ENCODE data around the gene TBATA.

TBATA gene

DNA sequence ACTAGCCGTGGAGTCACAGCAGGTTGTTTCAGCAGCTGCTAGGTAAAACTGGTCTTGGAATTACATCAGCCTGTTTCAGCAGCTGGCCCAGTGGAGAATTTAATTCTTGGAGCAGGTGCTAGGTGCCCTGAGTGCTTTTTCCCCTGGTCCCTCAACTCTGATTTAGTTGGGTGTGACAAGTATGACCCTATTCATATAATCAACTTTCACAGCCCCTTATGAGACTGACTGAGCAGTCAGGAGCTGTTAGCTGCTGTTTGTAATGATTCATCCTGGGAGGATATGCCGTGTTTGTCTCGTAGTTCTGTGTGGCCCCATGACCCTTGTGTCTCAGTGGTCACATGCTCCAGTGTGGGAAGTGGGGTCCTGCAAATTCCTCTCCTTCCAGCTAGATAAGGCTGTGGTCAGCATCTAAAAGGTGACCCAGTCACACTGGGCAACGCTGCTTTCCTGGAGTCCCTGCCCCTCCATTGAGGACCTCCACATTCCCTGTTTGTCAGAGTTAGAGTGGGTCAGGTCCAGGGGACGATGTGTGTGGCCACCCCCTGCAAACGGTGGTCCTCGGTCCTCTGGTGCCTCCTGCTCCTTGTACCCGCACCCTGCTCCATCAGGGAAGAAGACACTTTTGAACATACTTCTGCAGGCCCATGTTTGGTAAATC lies 28.3 kb downstream of the TBATA start:
- H3K27ac ChIP-seq: no peak overlapping the region
- DNase-seq (ENCODE audit: low read depth, low spot score): no peak

DNA sequence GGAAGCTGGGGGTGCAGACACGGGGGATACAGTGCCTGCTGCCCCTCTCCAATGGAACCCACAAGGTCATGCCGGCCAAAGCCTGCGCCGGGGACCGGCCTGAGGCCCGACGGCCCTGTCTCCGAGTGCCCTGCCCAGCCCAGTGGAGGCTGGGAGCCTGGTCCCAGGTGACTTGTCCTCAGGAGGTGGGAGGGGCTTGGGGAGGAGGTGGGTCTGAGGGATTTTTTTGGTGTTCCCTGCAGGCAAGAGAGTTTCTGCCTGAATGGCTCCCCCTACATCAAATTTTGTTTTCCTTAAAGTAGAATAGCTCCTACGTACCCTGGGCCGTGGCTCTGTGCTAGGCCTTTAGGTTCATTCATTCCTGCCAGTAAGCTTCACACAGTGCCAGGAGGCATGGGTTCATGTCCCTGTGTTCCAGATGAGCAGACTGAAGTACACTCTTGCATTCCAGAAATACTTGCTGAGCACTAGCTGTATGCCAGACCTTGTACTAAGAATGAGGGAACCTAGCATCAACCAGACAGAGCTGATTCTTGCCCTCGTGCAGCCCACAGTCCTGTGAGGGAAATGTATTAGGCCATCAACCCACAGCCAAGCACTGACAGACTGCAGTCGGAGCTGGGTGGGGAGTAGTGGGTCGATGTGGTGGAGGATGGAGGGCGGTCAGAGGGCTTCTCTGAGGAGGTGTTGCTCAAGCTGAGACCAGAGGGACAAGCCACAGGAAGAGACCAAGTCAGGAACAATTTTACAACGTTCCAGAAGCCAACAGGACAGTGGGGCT lies 31.1 kb downstream of the TBATA start:
- H3K27ac ChIP-seq: no peak overlapping the region
- no peak for TF ChIP-seq EZH2 (IDR thresholded peaks at IDR 0.05)
- no peak for TF ChIP-seq POLR2AphosphoS5 (IDR thresholded peaks at IDR 0.05; ENCODE audit: borderline replicate concordance, low read depth, low read length)
- TF ChIP-seq FOXP2 (optimal IDR thresholded peaks at IDR 0.05; ENCODE audit: control extremely low read depth, extremely low read length, insufficient read depth): no peak
- DNase-seq (ENCODE audit: low read depth, low spot score): no peak
- no peaks in the 10 kb centered on the region for H3K36me3 ChIP-seq (ENCODE audit: insufficient read depth, low read length)
- no peak overlapping the region for H3K9ac ChIP-seq (ENCODE audit: insufficient read length)
- H3K4me3 ChIP-seq: no peak overlapping the region
- no peaks in the 10 kb centered on the region for H3K9me3 ChIP-seq (ENCODE audit: low read depth, low read length)

More for the DNA sequence above, 28.3 kb downstream of the TBATA start:
- TF ChIP-seq FOXP2 (optimal IDR thresholded peaks at IDR 0.05; ENCODE audit: control extremely low read depth, extremely low read length, insufficient read depth) (no peak), POLR2AphosphoS5 (IDR thresholded peaks at IDR 0.05; ENCODE audit: borderline replicate concordance, low read depth, low read length) (no peak), EZH2 (IDR thresholded peaks at IDR 0.05) (no peak)
- Histone ChIP-seq H3K36me3 (ENCODE audit: insufficient read depth, low read length) (no peaks in the 10 kb centered on the region), H3K4me3 (no peak overlapping the region), H3K9me3 (ENCODE audit: low read depth, low read length) (no peaks in the 10 kb centered on the region), H3K9ac (ENCODE audit: insufficient read length) (no peak overlapping the region)

DNA sequence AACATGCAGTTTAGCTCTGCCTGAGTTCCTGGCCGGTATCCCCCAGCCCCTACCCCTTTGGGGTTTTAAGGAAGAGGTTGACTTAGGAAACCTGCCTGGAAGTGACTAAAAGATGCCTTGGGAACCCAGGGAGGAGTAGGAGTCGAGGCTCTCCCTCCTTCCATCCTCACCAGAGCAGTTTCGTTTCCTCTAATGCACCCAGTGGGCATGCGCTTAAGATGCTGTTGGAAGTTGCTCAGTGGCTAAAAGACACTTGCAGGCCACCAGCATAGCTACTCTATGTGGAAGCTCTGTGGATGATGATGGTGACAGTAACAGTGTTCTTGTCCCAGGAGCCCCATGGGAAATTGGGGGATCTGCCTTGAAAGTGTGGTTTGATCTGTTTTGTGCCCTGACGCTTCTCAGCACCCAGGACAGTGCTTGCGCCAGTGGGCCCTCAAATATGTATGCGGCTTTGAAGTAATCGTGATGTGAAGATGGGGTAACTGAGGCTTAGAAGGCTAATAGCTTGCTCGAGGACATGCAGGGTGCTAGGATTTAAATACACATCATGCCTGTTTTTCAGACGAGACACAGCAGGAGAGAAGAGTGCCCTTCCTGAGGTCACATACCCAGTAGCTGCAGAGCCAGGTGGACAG lies 32.0 kb downstream of the TBATA start:
- H3K9me3 ChIP-seq (ENCODE audit: low read depth, low read length): no peaks in the 10 kb centered on the region
- H3K9ac ChIP-seq (ENCODE audit: insufficient read length): no peak overlapping the region
- no peaks in the 10 kb centered on the region for H3K36me3 ChIP-seq (ENCODE audit: insufficient read depth, low read length)
- no peak for DNase-seq (ENCODE audit: low read depth, low spot score)
- no peak overlapping the region for H3K27ac ChIP-seq
- no peak overlapping the region for H3K4me3 ChIP-seq
- TF ChIP-seq POLR2AphosphoS5 (IDR thresholded peaks at IDR 0.05; ENCODE audit: borderline replicate concordance, low read depth, low read length) (no peak), EZH2 (IDR thresholded peaks at IDR 0.05) (no peak), FOXP2 (optimal IDR thresholded peaks at IDR 0.05; ENCODE audit: control extremely low read depth, extremely low read length, insufficient read depth) (no peak)

DNA sequence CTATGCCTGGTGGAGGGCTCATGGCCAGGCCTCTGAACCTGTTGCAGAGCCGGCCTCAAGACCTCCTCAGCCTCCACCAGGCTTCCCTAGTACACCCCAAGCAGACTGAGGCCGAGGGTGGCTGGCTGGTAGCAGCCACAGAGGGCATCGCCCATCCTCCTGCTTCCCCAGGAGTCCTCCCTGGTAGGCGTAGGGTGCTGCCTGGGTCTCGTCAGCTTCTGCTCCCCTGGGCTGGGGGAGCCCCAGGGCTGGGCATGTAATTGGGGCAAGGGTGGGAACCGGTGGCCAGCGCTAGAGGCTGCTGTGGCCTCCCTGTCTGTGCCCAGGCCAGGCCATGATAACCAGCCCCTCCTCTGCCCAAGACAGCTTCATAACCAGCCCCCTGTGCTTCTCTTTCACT lies 32.6 kb downstream of the TBATA start:
- DNase-seq (ENCODE audit: low read depth, low spot score): no peak
- no peak overlapping the region for H3K9ac ChIP-seq (ENCODE audit: insufficient read length)
- H3K27ac ChIP-seq: no peak overlapping the region
- H3K36me3 ChIP-seq (ENCODE audit: insufficient read depth, low read length): no peaks in the 10 kb centered on the region
- no peak overlapping the region for H3K4me3 ChIP-seq
- no peaks in the 10 kb centered on the region for H3K9me3 ChIP-seq (ENCODE audit: low read depth, low read length)
- no peak for TF ChIP-seq FOXP2 (optimal IDR thresholded peaks at IDR 0.05; ENCODE audit: control extremely low read depth, extremely low read length, insufficient read depth)
- no peak for TF ChIP-seq EZH2 (IDR thresholded peaks at IDR 0.05)
- no peak for TF ChIP-seq POLR2AphosphoS5 (IDR thresholded peaks at IDR 0.05; ENCODE audit: borderline replicate concordance, low read depth, low read length)

DNA sequence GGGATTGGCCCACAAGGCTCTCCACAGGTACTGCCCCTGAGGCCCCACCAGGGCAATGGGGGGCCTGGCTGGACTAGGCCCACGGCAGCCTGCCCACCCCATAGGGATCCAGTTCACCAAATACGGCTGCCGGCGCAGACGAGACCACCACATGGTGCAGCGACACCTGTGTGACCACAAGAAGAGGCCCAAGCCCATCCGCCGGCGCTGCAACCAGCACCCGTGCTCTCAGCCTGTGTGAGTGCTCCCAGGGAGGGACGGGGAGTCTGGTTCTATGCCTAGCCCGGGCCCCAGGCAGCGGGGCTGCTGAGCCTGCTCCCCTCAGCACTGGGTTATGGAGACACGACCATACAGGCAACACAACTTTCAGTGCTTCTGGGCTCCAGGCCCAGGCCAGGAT lies 33.2 kb downstream of the TBATA start:
- TF ChIP-seq POLR2AphosphoS5 (IDR thresholded peaks at IDR 0.05; ENCODE audit: borderline replicate concordance, low read depth, low read length): no peak
- TF ChIP-seq EZH2 (IDR thresholded peaks at IDR 0.05): no peak
- TF ChIP-seq FOXP2 (optimal IDR thresholded peaks at IDR 0.05; ENCODE audit: control extremely low read depth, extremely low read length, insufficient read depth): no peak
- H3K9me3 ChIP-seq (ENCODE audit: low read depth, low read length): no peaks in the 10 kb centered on the region
- no peak overlapping the region for H3K27ac ChIP-seq
- no peak for DNase-seq (ENCODE audit: low read depth, low spot score)
- H3K9ac ChIP-seq (ENCODE audit: insufficient read length): no peak overlapping the region
- H3K4me3 ChIP-seq: no peak overlapping the region
- H3K36me3 ChIP-seq (ENCODE audit: insufficient read depth, low read length): no peaks in the 10 kb centered on the region

DNA sequence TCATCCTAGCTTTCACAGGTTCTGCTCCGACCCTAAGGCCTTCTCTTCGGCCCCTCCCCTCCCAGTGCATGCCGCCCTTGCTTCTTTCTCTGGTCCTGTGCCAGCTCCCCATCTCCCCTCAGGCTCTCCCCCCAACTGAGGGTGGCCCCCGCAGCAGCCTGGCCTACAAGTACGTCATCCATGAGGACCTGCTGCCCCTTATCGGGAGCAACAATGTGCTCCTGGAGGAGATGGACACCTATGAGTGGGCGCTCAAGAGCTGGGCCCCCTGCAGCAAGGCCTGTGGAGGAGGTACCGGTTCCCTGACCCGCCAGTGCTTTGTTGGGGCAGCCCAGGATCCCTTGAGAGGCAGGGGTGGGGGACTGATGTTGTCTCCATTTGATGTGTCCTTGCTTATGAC lies 33.8 kb downstream of the TBATA start:
- Histone ChIP-seq H3K9ac (ENCODE audit: insufficient read length) (no peak overlapping the region), H3K4me3 (no peak overlapping the region), H3K36me3 (ENCODE audit: insufficient read depth, low read length) (no peaks in the 10 kb centered on the region), H3K9me3 (ENCODE audit: low read depth, low read length) (no peaks in the 10 kb centered on the region), H3K27ac (no peak overlapping the region)
- TF ChIP-seq FOXP2 (optimal IDR thresholded peaks at IDR 0.05; ENCODE audit: control extremely low read depth, extremely low read length, insufficient read depth): no peak
- no peak for TF ChIP-seq EZH2 (IDR thresholded peaks at IDR 0.05)
- no peak for TF ChIP-seq POLR2AphosphoS5 (IDR thresholded peaks at IDR 0.05; ENCODE audit: borderline replicate concordance, low read depth, low read length)
- no peak for DNase-seq (ENCODE audit: low read depth, low spot score)

DNA sequence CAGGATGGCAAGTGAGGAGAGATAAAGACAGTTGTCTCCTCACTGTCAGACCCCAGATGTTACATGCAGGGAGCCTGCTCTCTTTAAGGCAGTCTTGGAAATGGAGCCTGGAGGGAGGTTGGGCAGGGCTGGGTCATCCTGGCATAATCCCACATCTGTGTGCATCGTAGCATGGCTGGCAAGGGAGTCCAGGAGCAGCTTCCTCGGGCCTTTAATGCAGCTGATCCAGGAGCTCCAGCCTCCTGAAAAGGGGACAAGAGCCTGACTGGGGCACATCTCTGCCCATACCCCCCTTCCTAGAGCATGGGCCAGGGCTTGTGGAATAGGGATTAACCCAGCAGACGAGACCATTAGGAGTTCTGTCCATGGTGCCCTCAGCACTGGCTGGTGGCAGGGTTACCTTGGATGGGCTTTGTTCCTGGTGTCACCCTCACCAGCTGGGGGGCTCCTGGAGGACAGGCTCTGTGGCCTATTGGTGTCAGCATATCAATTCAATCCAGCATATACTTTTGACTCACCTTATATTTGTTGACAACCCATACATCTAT lies 34.9 kb downstream of the TBATA start:
- no peak for DNase-seq (ENCODE audit: low read depth, low spot score)
- H3K9me3 ChIP-seq (ENCODE audit: low read depth, low read length): no peaks in the 10 kb centered on the region

DNA sequence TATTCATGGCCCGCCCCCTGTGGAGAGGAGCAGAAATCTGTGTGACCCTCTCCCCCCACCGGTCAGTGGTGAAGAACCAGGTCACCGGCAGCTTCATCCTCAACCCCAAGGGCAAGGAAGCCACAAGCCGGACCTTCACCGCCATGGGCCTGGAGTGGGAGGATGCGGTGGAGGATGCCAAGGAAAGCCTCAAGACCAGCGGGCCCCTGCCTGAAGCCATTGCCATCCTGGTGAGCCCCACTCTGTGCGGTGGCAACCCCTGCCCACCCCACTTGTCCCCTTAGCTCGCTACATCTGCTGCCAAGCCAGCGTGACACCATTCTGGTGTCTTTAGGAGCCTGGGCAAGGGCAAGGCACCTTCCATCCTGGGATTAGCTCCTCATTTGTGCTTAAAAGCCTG lies 35.4 kb downstream of the TBATA start:
- Histone ChIP-seq H3K4me3 (no peak overlapping the region), H3K27ac (no peak overlapping the region), H3K9me3 (ENCODE audit: low read depth, low read length) (no peaks in the 10 kb centered on the region), H3K9ac (ENCODE audit: insufficient read length) (no peak overlapping the region), H3K36me3 (ENCODE audit: insufficient read depth, low read length) (no peaks in the 10 kb centered on the region)
- DNase-seq (ENCODE audit: low read depth, low spot score): no peak
- no peak for TF ChIP-seq EZH2 (IDR thresholded peaks at IDR 0.05)
- no peak for TF ChIP-seq POLR2AphosphoS5 (IDR thresholded peaks at IDR 0.05; ENCODE audit: borderline replicate concordance, low read depth, low read length)
- TF ChIP-seq FOXP2 (optimal IDR thresholded peaks at IDR 0.05; ENCODE audit: control extremely low read depth, extremely low read length, insufficient read depth): no peak

More for the DNA sequence above, 34.9 kb downstream of the TBATA start:
- Histone ChIP-seq H3K4me3 (no peak overlapping the region), H3K9ac (ENCODE audit: insufficient read length) (no peak overlapping the region), H3K27ac (no peak overlapping the region), H3K36me3 (ENCODE audit: insufficient read depth, low read length) (no peaks in the 10 kb centered on the region)
- no peak for TF ChIP-seq EZH2 (IDR thresholded peaks at IDR 0.05)
- TF ChIP-seq FOXP2 (optimal IDR thresholded peaks at IDR 0.05; ENCODE audit: control extremely low read depth, extremely low read length, insufficient read depth): no peak
- TF ChIP-seq POLR2AphosphoS5 (IDR thresholded peaks at IDR 0.05; ENCODE audit: borderline replicate concordance, low read depth, low read length): no peak
